ENCODE data around the gene NOX1. TPM values are rescaled to one million over a fixed set of nuclear protein-coding genes. Genes with fewer than 3 reads are reported as not detected.

NOX1 gene
- total RNA-seq, 1 experiment from 2014 or later, result not detected

DNA sequence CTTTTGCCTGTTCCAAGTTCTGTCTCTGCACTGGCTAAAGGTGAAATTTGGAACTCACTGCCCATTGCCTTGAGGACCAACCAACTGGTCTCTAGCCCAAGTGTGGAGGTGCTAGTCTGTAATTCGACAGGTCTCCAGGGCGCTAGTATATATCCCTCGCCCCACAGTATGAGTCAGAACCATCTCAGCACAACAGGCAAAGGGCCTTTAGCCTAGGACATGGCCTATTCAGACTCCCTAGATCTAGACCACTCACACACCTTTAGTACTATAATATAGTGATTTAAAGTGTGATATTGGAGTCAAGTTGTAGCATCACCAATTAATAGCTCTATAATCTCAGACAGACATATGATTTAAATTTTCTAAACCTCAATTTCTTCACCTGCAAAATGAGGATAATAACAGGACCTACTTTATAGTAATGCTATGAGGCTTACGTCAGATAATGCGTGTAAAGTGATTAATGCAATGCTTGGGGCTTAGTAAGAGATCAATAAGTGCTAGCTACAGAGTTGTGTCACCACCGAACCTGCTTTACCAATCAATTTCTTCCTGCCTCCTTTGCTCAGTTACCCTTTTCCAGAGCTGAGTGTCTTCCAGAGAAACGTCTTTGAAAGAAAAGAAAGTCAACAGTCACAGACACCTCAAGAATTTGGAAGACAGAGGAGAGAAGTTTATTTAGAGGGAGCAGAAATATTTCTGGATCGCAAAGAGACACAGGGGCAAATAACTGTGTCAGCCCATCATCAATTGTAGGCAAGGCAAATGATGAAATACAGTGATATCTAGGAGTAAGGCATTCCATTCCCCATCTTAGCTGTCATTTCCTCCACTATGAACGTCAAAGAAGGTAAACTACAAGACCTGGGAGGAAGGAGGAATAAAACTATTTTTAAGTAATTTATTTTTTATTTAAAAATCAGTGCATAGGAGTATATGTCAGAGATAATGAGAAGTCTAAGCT, 2.3 kb downstream of the NOX1 start:
- Histone ChIP-seq H3K27ac (ENCODE audit: low read depth, low read length, poor library complexity, severe bottlenecking) (no peak overlapping the region), H3K4me3 (ENCODE audit: low read depth, low read length, poor library complexity, severe bottlenecking) (no peak overlapping the region), H3K27me3 (replicated peaks; ENCODE audit: insufficient read depth, low read depth, low read length, poor library complexity) (peaks cover 6% of the 10 kb centered on the region), H3K4me1 (ENCODE audit: insufficient read depth, low read length, poor library complexity, severe bottlenecking) (no peaks in the 10 kb centered on the region), H3K9me3 (ENCODE audit: low read depth, low read length, poor library complexity, severe bottlenecking) (no peaks in the 10 kb centered on the region), H3K36me3 (ENCODE audit: insufficient read depth, low read length, poor library complexity, severe bottlenecking) (no peaks in the 10 kb centered on the region)
- intact Hi-C loops (cut with micrococcal nuclease; ENCODE audit: unreplicated experiment), result no loop called here
- DNase-seq (ENCODE audit: low spot score), result no peak
- TF ChIP-seq CTCF (conservative IDR thresholded peaks at IDR 0.05; ENCODE audit: low read depth, low read length) (no peak), EZH2 (IDR thresholded peaks at IDR 0.05; ENCODE audit: borderline replicate concordance, low read depth, low read length, poor library complexity, severe bottlenecking) (no peak)
- ChIA-PET POLR2A (ENCODE audit: low non-redundant PET) (no interaction called here), CTCF (no interaction called here)
- no TSS peak for BruUV-seq (replicated peaks)

GRCh38 chrX:100870527-100870926, 3.6 kb downstream of the NOX1 start:
- BruUV-seq (replicated peaks), result no TSS peak
- Histone ChIP-seq H3K36me3 (ENCODE audit: insufficient read depth, low read length, poor library complexity, severe bottlenecking) (no peaks in the 10 kb centered on the region), H3K4me3 (ENCODE audit: low read depth, low read length, poor library complexity, severe bottlenecking) (no peak overlapping the region), H3K27me3 (replicated peaks; ENCODE audit: insufficient read depth, low read depth, low read length, poor library complexity) (peaks cover 6% of the 10 kb centered on the region), H3K9me3 (ENCODE audit: low read depth, low read length, poor library complexity, severe bottlenecking) (no peaks in the 10 kb centered on the region), H3K4me1 (ENCODE audit: insufficient read depth, low read length, poor library complexity, severe bottlenecking) (no peaks in the 10 kb centered on the region), H3K27ac (ENCODE audit: low read depth, low read length, poor library complexity, severe bottlenecking) (no peak overlapping the region)
- intact Hi-C loops (cut with micrococcal nuclease; ENCODE audit: unreplicated experiment), result no loop called here
- CTCF ChIA-PET, result no interaction called here
- POLR2A ChIA-PET (ENCODE audit: low non-redundant PET), result no interaction called here
- TF ChIP-seq EZH2 (IDR thresholded peaks at IDR 0.05; ENCODE audit: borderline replicate concordance, low read depth, low read length, poor library complexity, severe bottlenecking) (no peak), CTCF (conservative IDR thresholded peaks at IDR 0.05; ENCODE audit: low read depth, low read length) (no peak)
- no peak for DNase-seq (ENCODE audit: low spot score)

- BruUV-seq (replicated peaks), result no TSS peak
- H3K36me3 ChIP-seq (ENCODE audit: insufficient read depth, low read length, poor library complexity, severe bottlenecking), result no peaks in the 10 kb centered on the region
- intact Hi-C loops (cut with micrococcal nuclease; ENCODE audit: unreplicated experiment), result no loop called here
- H3K27ac ChIP-seq (ENCODE audit: low read depth, low read length, poor library complexity, severe bottlenecking), result no peak overlapping the region
- no peaks in the 10 kb centered on the region for H3K27me3 ChIP-seq (replicated peaks; ENCODE audit: insufficient read depth, low read depth, low read length, poor library complexity)
- no peaks in the 10 kb centered on the region for H3K4me1 ChIP-seq (ENCODE audit: insufficient read depth, low read length, poor library complexity, severe bottlenecking)
- no peak overlapping the region for H3K4me3 ChIP-seq (ENCODE audit: low read depth, low read length, poor library complexity, severe bottlenecking)
- CTCF ChIA-PET, result no interaction called here
- TF ChIP-seq EZH2 (IDR thresholded peaks at IDR 0.05; ENCODE audit: borderline replicate concordance, low read depth, low read length, poor library complexity, severe bottlenecking), result no peak
- no peak for TF ChIP-seq CTCF (conservative IDR thresholded peaks at IDR 0.05; ENCODE audit: low read depth, low read length)
- DNase-seq (ENCODE audit: low spot score), result no peak
- H3K9me3 ChIP-seq (ENCODE audit: low read depth, low read length, poor library complexity, severe bottlenecking), result no peaks in the 10 kb centered on the region
- POLR2A ChIA-PET (ENCODE audit: low non-redundant PET), result no interaction called here
These were observed 5.9 kb downstream of the NOX1 start for GRCh38 chrX:100868273-100868672.

Measured in A673 (cell line).